Umbilical cord (tissue), 2 donors: ENCODE data around the gene CENPP. TPM values are rescaled to one million over a fixed set of nuclear protein-coding genes. Genes with fewer than 3 reads are reported as not detected.
A peak's percentile ranks its signal among the peaks of the same experiment; 100 is the strongest.

ENCODE experiments used
- DNase-seq: peaks from one replicate; pipeline ENCODE4 v3.0.0-alpha.2; 2015; ENCODE audit warnings: low spot score
- total RNA-seq: library from RNA; depleted of rRNA; stranded (reverse); fragments of >200 nt; gene quantifications from one replicate; pipeline ENCODE4 v1.2.3, GENCODE V29; 2014; ENCODE audit warnings: low replicate concordance; ENCODE audit not compliant: insufficient read depth

The CENPP gene
- total RNA-seq, 1 donor from 2014 or later = 8.9 TPM

- peak; percentile 30 for DNase-seq
Measured at GRCh38 chr9:92479346-92479745, 153.6 kb downstream of the CENPP start.

GRCh38 chr9:92480291-92480771 lies 154.6 kb downstream of the CENPP start:
- DNase-seq = peak; percentile 93

- no peak for DNase-seq
Measured at GRCh38 chr9:92480986-92481633, 155.4 kb downstream of the CENPP start.

GRCh38 chr9:92482329-92482728 lies 156.6 kb downstream of the CENPP start, which contains the start of gene ASPN:
Gene ASPN (minus strand): TSS chr9:92482506.
- peak; percentile 80 for DNase-seq

GRCh38 chr9:92482805-92483204 lies 157.1 kb downstream of the CENPP start:
- DNase-seq = no peak

GRCh38 chr9:92483627-92484545 lies 158.1 kb downstream of the CENPP start:
- DNase-seq = no peak

- no peak for DNase-seq
Measured at GRCh38 chr9:92484563-92484962, 158.8 kb downstream of the CENPP start.

GRCh38 chr9:92486371-92486770 lies 160.6 kb downstream of the CENPP start:
- no peak for DNase-seq

- DNase-seq = peak; percentile 69
Measured at GRCh38 chr9:92488681-92489550, 163.2 kb downstream of the CENPP start.

GRCh38 chr9:92492781-92493401 lies 167.1 kb downstream of the CENPP start:
- peak; percentile 28 for DNase-seq

GRCh38 chr9:92493749-92494387 lies 168.1 kb downstream of the CENPP start:
- DNase-seq = no peak

- no peak for DNase-seq
Measured at GRCh38 chr9:92494856-92495255, 169.1 kb downstream of the CENPP start.

GRCh38 chr9:92496396-92497176 lies 170.8 kb downstream of the CENPP start:
- peak; percentile 49 for DNase-seq

GRCh38 chr9:92499701-92500100 lies 173.9 kb downstream of the CENPP start:
- DNase-seq = no peak

GRCh38 chr9:92500725-92501124 lies 175.0 kb downstream of the CENPP start:
- no peak for DNase-seq

GRCh38 chr9:92501671-92502393 lies 176.1 kb downstream of the CENPP start:
- DNase-seq = no peak

- DNase-seq = no peak
Measured at GRCh38 chr9:92503156-92503555, 177.4 kb downstream of the CENPP start.

GRCh38 chr9:92504881-92505280 lies 179.1 kb downstream of the CENPP start:
- no peak for DNase-seq

GRCh38 chr9:92506184-92506857 lies 180.6 kb downstream of the CENPP start:
- DNase-seq = peak; percentile 89
